Thyroid gland (tissue), 4 donors: Measurements from ENCODE around the gene CERS5.

Source experiments
- POLR2A ChIP-seq, 2 donors: fragments of 450-650 bp; IDR thresholded peaks; one replicate each; pipeline ENCODE4 v1.6.1; 2017; ENCODE audit warnings: antibody characterized with exemption in 2 of 2, mild to moderate bottlenecking in 2 of 2, moderate library complexity in 1 of 2
- TF ChIP-seq, protein P1 (sequence below), 6 experiments: fragments of 200-600 bp in 3 of 6; fragments of 450-650 bp in 3 of 6; sonication (generic) in 3 of 6; IDR thresholded peaks; one replicate each; pipeline ENCODE4 v1.5.1; 2016 to 2019; ENCODE audit warnings: antibody characterized with exemption in 6 of 6, mild to moderate bottlenecking in 2 of 6, inconsistent platforms in 1 of 6, moderate library complexity in 1 of 6

DNA sequence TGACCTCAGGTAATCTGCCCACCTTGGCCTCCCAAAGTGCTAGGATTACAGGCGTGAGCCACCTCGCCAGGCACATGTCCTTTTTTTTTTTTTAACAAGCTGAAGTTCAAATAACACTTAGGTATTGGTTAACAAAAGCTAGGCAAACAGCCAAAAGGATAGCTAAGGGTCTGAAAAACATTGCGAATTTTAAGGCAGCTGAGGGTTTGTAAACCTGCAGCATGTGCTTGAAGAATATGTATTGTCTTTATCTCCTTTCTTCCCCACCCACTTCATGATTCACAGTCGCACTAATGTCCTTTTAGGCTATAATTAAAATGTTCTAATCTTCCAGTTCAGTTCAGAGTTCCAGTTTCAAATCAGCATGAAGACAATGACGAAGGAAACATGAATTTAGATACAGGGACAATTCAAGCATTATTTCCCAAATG is 30.1 kb upstream of the CERS5 start:
- TF ChIP-seq POLR2A (IDR thresholded peaks at IDR 0.05), result no peak
- TF ChIP-seq, protein P1, sequence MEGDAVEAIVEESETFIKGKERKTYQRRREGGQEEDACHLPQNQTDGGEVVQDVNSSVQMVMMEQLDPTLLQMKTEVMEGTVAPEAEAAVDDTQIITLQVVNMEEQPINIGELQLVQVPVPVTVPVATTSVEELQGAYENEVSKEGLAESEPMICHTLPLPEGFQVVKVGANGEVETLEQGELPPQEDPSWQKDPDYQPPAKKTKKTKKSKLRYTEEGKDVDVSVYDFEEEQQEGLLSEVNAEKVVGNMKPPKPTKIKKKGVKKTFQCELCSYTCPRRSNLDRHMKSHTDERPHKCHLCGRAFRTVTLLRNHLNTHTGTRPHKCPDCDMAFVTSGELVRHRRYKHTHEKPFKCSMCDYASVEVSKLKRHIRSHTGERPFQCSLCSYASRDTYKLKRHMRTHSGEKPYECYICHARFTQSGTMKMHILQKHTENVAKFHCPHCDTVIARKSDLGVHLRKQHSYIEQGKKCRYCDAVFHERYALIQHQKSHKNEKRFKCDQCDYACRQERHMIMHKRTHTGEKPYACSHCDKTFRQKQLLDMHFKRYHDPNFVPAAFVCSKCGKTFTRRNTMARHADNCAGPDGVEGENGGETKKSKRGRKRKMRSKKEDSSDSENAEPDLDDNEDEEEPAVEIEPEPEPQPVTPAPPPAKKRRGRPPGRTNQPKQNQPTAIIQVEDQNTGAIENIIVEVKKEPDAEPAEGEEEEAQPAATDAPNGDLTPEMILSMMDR (IDR thresholded peaks at IDR 0.05), result no peak
